Keratinocyte (primary cell): ENCODE data around the gene GOLIM4. TPM values are rescaled to one million over a fixed set of nuclear protein-coding genes. Genes with fewer than 3 reads are reported as not detected.

Experiments
- DNase-seq: peaks from one replicate; pipeline ENCODE4 v3.0.0-alpha.2; 2011; ENCODE audit warnings: low read depth, missing footprints, low spot score
- FAIRE-seq: peaks from 2 replicates; lab custom pipeline; 2011; peaks lifted over from hg19 to GRCh38; lab: Jason Lieb, UNC
- H2AFZ ChIP-seq: 2 replicates; pipeline ENCODE4 v1.6.0; 2012; ENCODE audit warnings: low read length, control low read depth, inconsistent platforms; ENCODE audit not compliant: control insufficient read depth
- H3K27ac ChIP-seq: 2 replicates; pipeline ENCODE4 v1.5.1; 2011; ENCODE audit warnings: low read length; ENCODE audit not compliant: control insufficient read depth, insufficient read depth
- H3K27me3 ChIP-seq: 3 replicates; pipeline ENCODE4 v1.6.0; 2011; ENCODE audit warnings: low read length; ENCODE audit not compliant: control insufficient read depth, insufficient read depth; ENCODE audit errors: extremely low read depth
- H3K36me3 ChIP-seq, 2 experiments: 2 replicates in 1 of 2; 3 replicates in 1 of 2; pipeline ENCODE4 v1.5.1; 2011; ENCODE audit warnings: low read length in 2 of 2, mild to moderate bottlenecking in 1 of 2; ENCODE audit not compliant: control insufficient read depth in 2 of 2, insufficient read depth in 2 of 2; ENCODE audit errors: extremely low read depth in 1 of 2
- H3K4me1 ChIP-seq: 3 replicates; pipeline ENCODE4 v1.5.1; 2011; ENCODE audit warnings: low read length; ENCODE audit not compliant: control insufficient read depth, insufficient read depth; ENCODE audit errors: extremely low read depth
- H3K4me2 ChIP-seq: 3 replicates; pipeline ENCODE4 v1.6.0; 2011; ENCODE audit warnings: low read depth, low read length; ENCODE audit not compliant: control insufficient read depth, insufficient read depth; ENCODE audit errors: extremely low read depth
- H3K4me3 ChIP-seq, 3 experiments: fragments of 200-600 bp in 1 of 3; sonication (generic) in 1 of 3; 2 replicates in 2 of 3; 3 replicates in 1 of 3; pipeline ENCODE4 v1.5.1; 2011 to 2016; ENCODE audit warnings: low read length in 3 of 3, mild to moderate bottlenecking in 3 of 3, control low read depth in 2 of 3, inconsistent platforms in 1 of 3, low read depth in 1 of 3, mixed read lengths in 1 of 3, mixed run types in 1 of 3, moderate library complexity in 1 of 3; ENCODE audit not compliant: control insufficient read depth in 2 of 3, insufficient read depth in 2 of 3; ENCODE audit errors: extremely low read depth in 1 of 3
- H3K79me2 ChIP-seq: 2 replicates; pipeline ENCODE4 v1.6.0; 2012; ENCODE audit warnings: low read length; ENCODE audit not compliant: control insufficient read depth, insufficient read depth
- H3K9ac ChIP-seq: 3 replicates; pipeline ENCODE4 v1.6.0; 2011; ENCODE audit warnings: low read length; ENCODE audit not compliant: control insufficient read depth, insufficient read depth; ENCODE audit errors: extremely low read depth
- H3K9me1 ChIP-seq: 3 replicates; pipeline ENCODE4 v1.6.0; 2011; ENCODE audit warnings: low read length; ENCODE audit not compliant: control insufficient read depth, insufficient read depth; ENCODE audit errors: extremely low read depth
- H3K9me3 ChIP-seq: 2 replicates; pipeline ENCODE4 v1.5.1; 2012; ENCODE audit warnings: low read depth, low read length; ENCODE audit not compliant: control insufficient read depth
- H4K20me1 ChIP-seq: 3 replicates; pipeline ENCODE4 v1.6.0; 2011; ENCODE audit warnings: low read length; ENCODE audit not compliant: control insufficient read depth, insufficient read depth; ENCODE audit errors: extremely low read depth
- CTCF ChIP-seq, 3 experiments: IDR thresholded peaks in 1 of 3; conservative IDR thresholded peaks in 1 of 3; optimal IDR thresholded peaks in 1 of 3; 2 replicates in 2 of 3; 3 replicates in 1 of 3; pipeline versions ENCODE3 to v1.5.1; 2011; ENCODE audit warnings: low read length in 3 of 3, mild to moderate bottlenecking in 3 of 3, moderate library complexity in 2 of 3, control low read depth in 1 of 3, inconsistent platforms in 1 of 3; ENCODE audit not compliant: insufficient read depth in 2 of 3; ENCODE audit errors: extremely low read depth in 1 of 3
- EZH2 ChIP-seq: IDR thresholded peaks from one replicate; pipeline ENCODE4 v1.6.1; 2012; ENCODE audit warnings: inconsistent platforms, mild to moderate bottlenecking, low read length, moderate library complexity
- dilution Hi-C: fragments of 300-500 bp; cut with MboI; formaldehyde crosslinking; loops from one replicate; pipeline ENCODE4 v1.7.0; 2020; ENCODE audit warnings: low sequenced_read_pairs; ENCODE audit not compliant: extremely low pct_ligation_motif_present
- polyA plus RNA-seq, 5 experiments: library from polyadenylated mRNA; depleted of rRNA in 3 of 5; stranded (reverse) in 3 of 5; stranded (forward) in 1 of 5; unstranded in 1 of 5; fragments of >200 nt; gene quantifications; 1 replicate in 1 of 5; 2 replicates in 3 of 5; 3 replicates in 1 of 5; pipeline versions ENCODE4 v1.2.1 to v1.2.3, GENCODE V29; 2011 to 2012; ENCODE audit warnings: missing spikeins in 2 of 5, low read depth in 1 of 5, low replicate concordance in 1 of 5

GOLIM4 gene
- polyA plus RNA-seq, 1 donor (not counting 4 experiments of a cell fraction or from before 2014, with no cell fraction given): 13.4 TPM

- TF ChIP-seq EZH2 (no peak), CTCF (optimal IDR thresholded peaks at IDR 0.05 in 1 of 3, IDR thresholded peaks at IDR 0.05 in 1 of 3, conservative IDR thresholded peaks at IDR 0.05 in 1 of 3; ENCODE audit: extremely low read depth in 1 of 3, insufficient read depth in 2 of 3, low read length in 3 of 3) (no peak)
- no peaks in the 10 kb centered on the region for H4K20me1 ChIP-seq
- H3K4me1 ChIP-seq: no peaks in the 10 kb centered on the region
- H3K4me2 ChIP-seq: no peak overlapping the region
- no peak overlapping the region for H3K27ac ChIP-seq
- no peak overlapping the region for H2AFZ ChIP-seq
- no peaks in the 10 kb centered on the region for H3K79me2 ChIP-seq
- peaks cover 4 to 12% of the 10 kb centered on the region in 2 experiments for H3K36me3 ChIP-seq
- no peak for DNase-seq
- dilution Hi-C loops: no loop called here
- no peaks in the 10 kb centered on the region for H3K27me3 ChIP-seq
- no peak for FAIRE-seq
- no peaks in the 10 kb centered on the region for H3K9me3 ChIP-seq
- H3K9me1 ChIP-seq: no peaks in the 10 kb centered on the region
- H3K4me3 ChIP-seq: no peak overlapping the region
- H3K9ac ChIP-seq: no peak overlapping the region
Measured at GRCh38 chr3:168030577-168030976, 65.1 kb downstream of the GOLIM4 start.

GRCh38 chr3:168029705-168030104, 66.0 kb downstream of the GOLIM4 start:
- H3K27me3 ChIP-seq: no peaks in the 10 kb centered on the region
- no peaks in the 10 kb centered on the region for H3K4me1 ChIP-seq
- dilution Hi-C loops: no loop called here
- H3K9me1 ChIP-seq: no peaks in the 10 kb centered on the region
- no peaks in the 10 kb centered on the region for H4K20me1 ChIP-seq
- no peak overlapping the region for H3K4me2 ChIP-seq
- no peak overlapping the region for H3K4me3 ChIP-seq
- no peak for FAIRE-seq
- H3K36me3 ChIP-seq: peaks cover 4 to 12% of the 10 kb centered on the region in 2 experiments
- TF ChIP-seq CTCF (optimal IDR thresholded peaks at IDR 0.05 in 1 of 3, IDR thresholded peaks at IDR 0.05 in 1 of 3, conservative IDR thresholded peaks at IDR 0.05 in 1 of 3; ENCODE audit: extremely low read depth in 1 of 3, insufficient read depth in 2 of 3, low read length in 3 of 3): no peak
- no peak for TF ChIP-seq EZH2
- no peak overlapping the region for H2AFZ ChIP-seq
- no peaks in the 10 kb centered on the region for H3K79me2 ChIP-seq
- DNase-seq: no peak
- no peaks in the 10 kb centered on the region for H3K9me3 ChIP-seq
- H3K9ac ChIP-seq: no peak overlapping the region
- no peak overlapping the region for H3K27ac ChIP-seq
